Left kidney (tissue), 8 donors: Measurements from ENCODE around the gene SPRR2D. TPM values are rescaled to one million over a fixed set of nuclear protein-coding genes. Genes with fewer than 3 reads are reported as not detected.
A peak's percentile ranks its signal among the peaks of the same experiment; 100 is the strongest.
"Not testable (repeated sequence)": the region's sequence is repeated elsewhere in the genome, so short reads cannot be mapped to it uniquely, and the experiment has no call there.

ENCODE experiments used
- DNase-seq: peaks from one replicate; pipeline ENCODE4 v3.0.0-alpha.2; 2013
- long read RNA-seq, 8 donors: transcript quantifications; one replicate each; lab custom pipeline, GENCODE V29; 2026
- polyA plus RNA-seq: library from polyadenylated mRNA; unstranded; fragments of 120-200 nt; gene quantifications from one replicate; pipeline ENCODE4 v1.2.1, GENCODE V29; 2013; ENCODE audit not compliant: insufficient read length

SPRR2D gene
- not detected for polyA plus RNA-seq
- long read RNA-seq, donor 1 = 0 reads
- long read RNA-seq, donor 2 = 0 reads
- long read RNA-seq, donor 3 = 0 reads
- long read RNA-seq, donor 4 = 0 reads
- long read RNA-seq, donor 5 = 0 reads
- long read RNA-seq, donor 6 = 0 reads
- long read RNA-seq, donor 7 = 0 reads
- long read RNA-seq, donor 8 = 0 reads

GRCh38 chr1:153040950-153041631 lies at the start of gene SPRR2D:
Gene SPRR2D, minus strand, starts transcription at chr1:153041120. Its CDS starts 774 bp downstream, at chr1:153040346.
- no peak for DNase-seq

- no peak for DNase-seq
Measured at GRCh38 chr1:153087652-153088051, 46.7 kb upstream of the SPRR2D start.

- DNase-seq = no peak
Measured at GRCh38 chr1:153081736-153082135, 40.8 kb upstream of the SPRR2D start.

- no peak for DNase-seq
Measured at GRCh38 chr1:153072806-153073726, 32.1 kb upstream of the SPRR2D start.

- DNase-seq = no peak
Measured at GRCh38 chr1:153071511-153071910, 30.6 kb upstream of the SPRR2D start, which contains the start of gene SPRR2B. Gene SPRR2B, minus strand, starts transcription at chr1:153071611. Its CDS starts 772 bp downstream, at chr1:153070839.

- no peak for DNase-seq
Measured at GRCh38 chr1:153070243-153070642, 29.3 kb upstream of the SPRR2D start.

- DNase-seq = no peak
Measured at GRCh38 chr1:153058826-153059784, 18.2 kb upstream of the SPRR2D start.

GRCh38 chr1:153058154-153058553 lies 17.2 kb upstream of the SPRR2D start:
- no peak for DNase-seq

GRCh38 chr1:153057375-153057774 lies 16.5 kb upstream of the SPRR2D start, which contains the start of gene SPRR2A:
Gene SPRR2A, minus strand, starts transcription at chr1:153057512. Its CDS starts 777 bp downstream, at chr1:153056735.
- DNase-seq = no peak

GRCh38 chr1:153056111-153056510 lies 15.2 kb upstream of the SPRR2D start:
- not testable (repeated sequence) for DNase-seq

GRCh38 chr1:153049211-153049610 lies 8.3 kb upstream of the SPRR2D start:
- no peak for DNase-seq

- no peak for DNase-seq
Measured at GRCh38 chr1:153035211-153035610, 5.7 kb downstream of the SPRR2D start.

GRCh38 chr1:153032677-153033308 lies 8.1 kb downstream of the SPRR2D start:
- DNase-seq = peak; percentile 13

- no peak for DNase-seq
Measured at GRCh38 chr1:153032073-153032472, 8.8 kb downstream of the SPRR2D start.

- DNase-seq = no peak
Measured at GRCh38 chr1:153030895-153031294, 10.0 kb downstream of the SPRR2D start, which contains the start of gene SPRR1B. Gene SPRR1B, plus strand, starts transcription at chr1:153031203. Its CDS starts 1,143 bp downstream, at chr1:153032346.

GRCh38 chr1:153028766-153029165 lies 12.2 kb downstream of the SPRR2D start:
- DNase-seq = no peak

GRCh38 chr1:153025797-153026196 lies 15.1 kb downstream of the SPRR2D start:
- no peak for DNase-seq

- no peak for DNase-seq
Measured at GRCh38 chr1:153024413-153024812, 16.5 kb downstream of the SPRR2D start.

- no peak for DNase-seq
Measured at GRCh38 chr1:153023109-153023508, 17.8 kb downstream of the SPRR2D start.

- DNase-seq = not testable (repeated sequence)
Measured at GRCh38 chr1:153022340-153022739, 18.6 kb downstream of the SPRR2D start.

GRCh38 chr1:153021829-153022228 lies 19.1 kb downstream of the SPRR2D start:
- not testable (repeated sequence) for DNase-seq
